Inflammatory macrophage treated with lipopolysaccharide for 1 hour (primary cell): ENCODE data around the gene ARV1.

Experiments used
- DNase-seq, 2 donors: peaks; one replicate each; pipeline ENCODE4 v3.0.0-alpha.2; 2020 to 2022

ARV1 gene

DNA sequence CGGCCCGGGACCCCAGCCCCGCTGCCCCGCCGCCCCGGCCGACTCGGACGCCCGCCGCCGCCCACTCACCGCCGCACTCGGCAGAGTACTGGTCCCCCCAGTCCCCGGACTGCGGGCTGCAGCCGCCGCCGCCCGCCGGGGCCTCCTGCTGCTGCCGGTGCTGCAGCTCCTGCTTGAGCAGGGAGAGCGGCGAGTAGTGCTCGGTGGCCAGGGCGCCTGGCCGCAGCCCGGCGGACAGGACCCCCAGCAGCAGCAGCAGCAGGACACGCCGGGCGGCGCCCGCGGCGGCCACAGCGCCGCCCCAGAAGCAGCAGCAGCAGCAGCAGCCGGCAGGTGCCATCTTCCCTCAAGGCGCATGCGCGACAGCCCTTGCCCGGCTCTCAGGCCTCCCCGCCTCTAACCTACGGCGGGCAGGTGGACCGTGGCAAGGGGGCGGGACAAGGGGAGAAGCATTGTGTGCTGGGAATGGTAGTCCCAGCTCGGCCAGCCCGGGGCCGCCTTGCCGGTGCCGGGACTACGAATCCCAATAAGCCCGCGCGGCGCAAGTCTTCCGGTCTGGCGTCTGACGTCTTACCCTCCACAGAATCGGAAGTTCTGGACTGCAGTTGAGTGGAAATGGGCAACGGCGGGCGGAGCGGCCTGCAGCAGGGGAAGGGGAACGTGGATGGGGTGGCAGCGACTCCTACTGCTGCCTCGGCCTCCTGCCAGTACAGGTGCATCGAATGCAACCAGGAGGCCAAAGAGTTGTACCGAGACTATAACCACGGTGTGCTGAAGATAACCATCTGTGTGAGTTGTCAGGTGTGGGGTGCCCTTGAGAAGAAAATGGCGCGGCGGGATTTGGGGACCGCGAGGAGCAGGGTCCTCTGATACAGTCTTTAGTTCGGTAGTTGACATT is at the start of gene ARV1, which contains the start of gene TTC13:
Gene ARV1, plus strand, starts transcription at position 604 of the 898 bp plus-strand sequence. Its CDS starts 12 bp downstream, at position 616.
Gene TTC13, minus strand, starts transcription at position 371 of the 898 bp plus-strand sequence. Its CDS starts 31 bp downstream, at position 340.
- peak; percentile 96 to 99 for DNase-seq

DNA sequence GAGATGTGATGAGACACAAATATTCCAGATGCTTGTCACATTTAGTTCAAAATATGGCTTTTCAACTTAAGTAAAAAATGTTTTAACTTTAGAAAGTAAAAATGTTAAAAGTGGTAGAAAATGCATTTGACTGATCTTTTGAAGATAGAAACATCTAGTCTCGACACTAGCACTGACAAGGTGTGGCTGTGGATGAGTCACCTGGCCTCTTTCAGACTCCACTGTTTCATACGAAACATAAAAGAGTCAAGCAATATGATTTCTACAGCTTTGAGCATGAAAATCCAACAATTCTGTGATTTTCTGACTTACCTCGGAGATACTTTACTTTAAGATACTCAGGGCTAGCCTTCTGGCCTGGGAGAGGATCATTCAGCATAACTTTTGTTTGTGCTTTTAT is 47.9 kb upstream of the ARV1 start:
- DNase-seq: no peak

DNA sequence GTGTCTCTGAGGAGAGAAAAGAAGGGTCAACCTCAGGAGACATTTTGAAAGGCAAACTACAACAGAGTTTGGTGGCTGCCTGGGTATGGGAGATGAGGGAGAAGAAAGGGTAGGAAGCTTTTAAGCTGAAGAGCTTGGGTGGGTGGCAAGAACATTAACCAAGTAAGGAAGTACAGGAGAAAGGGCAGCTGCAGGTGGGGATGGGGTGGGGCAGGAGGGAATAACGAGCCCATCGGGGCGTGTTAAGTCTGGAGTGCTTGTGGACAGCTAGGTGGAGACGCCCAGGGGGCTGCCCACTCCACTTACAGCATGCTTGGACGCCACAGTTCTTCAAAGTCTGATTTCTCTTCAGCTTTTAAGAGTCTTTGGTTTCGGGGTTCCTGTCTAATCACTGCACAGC is 43.0 kb upstream of the ARV1 start:
- no peak for DNase-seq

- no peak for DNase-seq
Observed at GRCh38 chr1:230936475-230936874, 42.4 kb upstream of the ARV1 start.

DNA sequence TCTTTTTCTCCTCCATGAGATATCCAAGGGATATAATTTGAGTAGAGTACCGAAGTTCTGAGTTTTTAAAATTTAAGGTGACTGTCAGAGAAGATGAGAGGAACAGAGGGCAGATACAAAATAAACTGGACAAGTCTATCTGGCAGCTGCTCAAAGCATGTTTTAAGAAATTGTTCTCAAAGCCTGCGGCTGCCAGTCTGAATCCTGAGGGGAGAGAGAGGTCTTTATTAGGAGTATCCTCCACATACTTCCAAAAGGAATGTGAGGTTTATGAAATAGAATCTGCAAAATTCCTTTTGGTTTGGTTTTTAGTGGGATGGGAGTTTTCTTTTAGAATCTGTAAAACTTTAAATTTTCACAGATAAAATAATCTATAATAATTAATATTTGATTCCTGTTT is 41.5 kb upstream of the ARV1 start:
- DNase-seq: no peak

GRCh38 chr1:230938924-230939368 is 39.9 kb upstream of the ARV1 start:
- DNase-seq: no peak

DNA sequence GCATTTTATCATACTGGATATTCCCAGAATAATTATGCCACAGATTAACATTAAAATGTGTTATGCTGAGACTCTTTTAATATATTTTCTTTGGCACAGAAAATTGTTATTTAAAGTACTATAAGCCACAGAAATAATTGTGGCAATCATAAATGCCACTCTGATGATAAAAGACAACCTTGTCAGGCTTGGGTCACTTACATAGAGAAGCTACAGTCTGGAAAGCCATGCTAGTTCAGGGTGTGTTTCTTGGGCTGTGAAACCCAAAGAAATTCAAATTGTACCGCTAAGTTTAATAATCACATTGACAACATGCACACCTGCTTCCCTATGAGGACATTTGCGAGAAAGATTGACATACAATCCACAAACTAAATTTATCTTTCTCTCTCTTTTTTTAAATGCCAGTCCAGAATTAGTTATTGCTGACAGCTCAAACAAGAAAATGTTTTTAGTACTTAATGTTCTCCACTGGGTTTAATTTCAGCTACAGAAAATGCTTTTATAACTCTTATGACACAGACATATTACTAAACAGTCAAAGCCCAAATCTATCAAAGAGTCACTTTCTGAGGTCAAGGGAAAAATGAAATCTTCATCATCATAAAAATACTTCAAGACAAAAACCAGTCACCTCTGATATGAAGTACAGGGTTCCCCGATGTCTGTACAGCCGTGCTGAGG is 38.9 kb upstream of the ARV1 start:
- no peak for DNase-seq

DNA sequence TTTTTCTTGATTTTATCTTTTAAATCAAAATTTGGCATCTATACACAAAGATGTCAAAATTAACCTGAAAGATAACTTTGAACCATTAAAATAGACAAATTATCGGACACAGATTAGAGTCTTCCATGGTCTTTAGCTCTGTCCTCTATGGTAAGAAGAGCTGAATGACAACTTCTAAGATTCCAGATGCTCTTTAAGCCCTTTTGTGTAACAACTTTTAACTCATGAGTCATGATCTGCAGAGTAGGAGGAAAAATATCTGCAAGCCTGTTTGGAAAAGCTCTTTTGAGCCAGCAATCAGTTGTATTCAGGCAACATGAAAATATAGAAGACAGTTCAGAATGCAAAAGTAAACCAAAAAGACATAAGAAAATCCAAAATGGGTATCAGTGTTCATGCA is 38.0 kb upstream of the ARV1 start:
- no peak for DNase-seq

- DNase-seq: no peak
Observed at GRCh38 chr1:230943048-230943593, 35.8 kb upstream of the ARV1 start.

GRCh38 chr1:230948301-230948700 is 30.6 kb upstream of the ARV1 start:
- no peak for DNase-seq

DNA sequence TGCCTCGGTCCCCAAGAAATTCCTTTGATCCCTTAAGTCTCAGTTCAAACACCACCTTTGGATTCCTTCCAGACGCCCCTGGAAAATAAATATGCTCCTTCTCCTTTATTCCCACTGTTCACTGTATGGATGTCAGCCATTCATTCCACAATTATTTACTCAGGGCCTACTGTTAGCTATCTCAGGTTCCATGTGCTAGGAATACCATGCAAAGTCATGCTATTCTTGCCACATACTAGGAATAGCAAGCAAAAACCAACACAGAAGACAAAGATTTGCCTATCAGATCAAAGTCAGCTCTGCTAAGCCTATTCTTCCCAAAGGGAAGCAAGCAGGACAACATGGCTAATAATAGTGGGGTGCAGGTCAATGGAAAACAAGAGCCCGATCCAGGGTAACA is 30.0 kb upstream of the ARV1 start:
- no peak for DNase-seq

- DNase-seq: no peak
Observed at GRCh38 chr1:230950404-230950803, 28.5 kb upstream of the ARV1 start.

DNA sequence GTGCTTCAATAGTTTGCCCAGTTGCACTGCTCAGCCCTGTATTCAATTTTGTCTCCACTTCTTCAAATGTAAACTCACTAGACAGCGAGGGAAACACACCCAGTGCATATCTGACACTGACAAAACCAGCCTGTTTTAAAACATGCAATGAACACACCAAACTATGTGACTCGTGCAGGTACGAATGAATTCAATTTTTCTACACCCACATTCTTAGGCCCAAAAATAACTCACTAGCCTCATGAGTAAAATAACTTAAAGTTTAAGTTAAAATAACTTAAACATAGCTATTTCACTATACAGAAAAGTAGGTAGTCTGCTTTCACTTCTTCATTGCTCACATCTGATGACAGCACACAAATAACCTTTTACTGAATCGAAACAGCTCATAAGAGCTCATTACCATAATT is 21.3 kb upstream of the ARV1 start:
- DNase-seq: no peak

DNA sequence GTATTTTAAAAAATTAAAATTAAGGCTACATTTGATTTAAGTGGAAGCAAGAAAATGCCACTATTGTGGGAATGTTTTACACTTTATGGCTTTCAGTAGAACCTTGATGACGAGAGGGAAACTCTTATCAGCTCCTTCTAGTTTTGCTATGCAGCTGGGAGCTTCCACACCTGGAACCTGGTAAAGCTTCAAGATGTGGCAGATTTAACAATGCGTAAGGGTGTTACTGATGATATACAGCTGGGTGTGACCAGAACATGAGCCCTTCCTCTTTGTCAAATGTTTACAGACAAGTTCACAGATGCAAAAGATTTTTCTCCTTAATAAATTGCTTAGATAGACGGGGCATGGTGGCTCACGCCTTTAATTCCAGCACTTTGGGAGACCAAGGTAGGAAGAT is 20.5 kb upstream of the ARV1 start:
- DNase-seq: no peak

GRCh38 chr1:230964896-230965295 is 14.0 kb upstream of the ARV1 start:
- no peak for DNase-seq

DNA sequence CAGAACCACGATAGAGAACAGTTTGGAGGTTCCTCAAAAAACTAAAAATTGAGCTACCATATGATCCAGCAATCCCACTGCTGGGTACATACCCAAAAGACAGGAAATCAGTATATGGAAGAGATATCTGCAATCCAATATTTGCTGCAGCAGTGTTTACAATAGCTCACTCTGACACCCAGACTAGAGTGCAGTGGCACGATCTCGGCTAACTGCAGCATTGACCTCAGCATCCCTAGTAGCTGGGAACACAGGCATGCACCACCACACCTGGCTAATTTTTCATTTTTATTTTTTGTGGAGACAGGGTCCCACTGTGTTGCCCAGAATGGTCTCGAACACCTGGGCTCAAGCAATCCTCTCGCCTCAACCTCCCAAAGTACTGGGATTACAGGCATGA is 13.4 kb upstream of the ARV1 start:
- no peak for DNase-seq

- DNase-seq: no peak
Observed at GRCh38 chr1:230966358-230966873, 12.5 kb upstream of the ARV1 start.

DNA sequence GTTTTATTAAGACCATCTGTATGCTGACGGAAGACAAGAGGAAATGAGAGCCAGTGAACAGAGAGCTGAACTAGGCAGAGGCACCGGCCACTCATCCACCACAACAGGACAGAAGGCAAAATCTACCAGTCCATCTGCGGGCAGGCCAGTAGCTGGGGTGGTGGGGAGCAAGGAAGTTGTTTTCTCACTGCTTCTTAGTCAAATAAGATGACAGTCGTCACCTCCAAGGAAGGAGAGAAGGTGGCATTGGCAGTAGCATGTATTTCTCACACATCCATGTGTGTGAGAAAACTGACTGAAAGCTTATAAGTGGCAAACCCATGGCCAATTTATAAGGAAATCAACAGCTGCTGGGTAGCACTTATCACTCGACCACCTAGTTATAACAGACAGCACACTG is 8.5 kb upstream of the ARV1 start:
- DNase-seq: no peak

- DNase-seq: no peak
Observed at GRCh38 chr1:230971771-230972170, 7.1 kb upstream of the ARV1 start.

GRCh38 chr1:230972855-230973271 is 6.0 kb upstream of the ARV1 start:
- peak; percentile 69 to 71 for DNase-seq

GRCh38 chr1:230975636-230976035 is 3.3 kb upstream of the ARV1 start:
- DNase-seq: no peak

DNA sequence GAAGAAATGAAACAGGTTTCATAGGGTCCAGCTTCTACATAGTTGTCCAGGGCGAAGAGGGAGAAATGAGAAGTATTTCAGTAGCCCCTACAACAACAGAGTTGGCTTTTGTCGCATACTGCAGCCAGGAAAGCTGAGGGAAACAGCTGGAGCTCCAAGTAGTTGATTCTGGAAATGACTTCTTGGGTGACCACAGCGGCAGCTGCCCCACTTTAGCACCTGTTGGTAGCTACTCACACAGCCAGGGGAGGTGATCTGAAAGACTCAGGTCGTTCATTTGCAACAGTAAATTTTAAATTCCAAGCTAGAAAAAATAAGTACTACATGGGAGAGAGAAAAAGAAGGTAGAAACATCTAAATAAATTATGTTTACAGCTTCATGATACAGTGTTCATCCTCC is 2.5 kb upstream of the ARV1 start:
- no peak for DNase-seq
